ENCODE measurements around the gene IL11.
"Not testable (repeated sequence)": the region's sequence is repeated elsewhere in the genome, so short reads cannot be mapped to it uniquely, and the experiment has no call there.

IL11 gene

GRCh38 chr19:55407800-55408532 is 37.7 kb upstream of the IL11 start:
- TF ChIP-seq CTCF (IDR thresholded peaks at IDR 0.05; ENCODE audit: borderline replicate concordance, extremely low read depth, low read length, poor library complexity, severe bottlenecking) (no peak), EZH2 (IDR thresholded peaks at IDR 0.05; ENCODE audit: borderline replicate concordance, low read depth, low read length, severe bottlenecking) (no peak)

GRCh38 chr19:55407550-55407799 is 37.2 kb upstream of the IL11 start, which contains the start of gene UBE2S:
Gene UBE2S (minus strand): TSS chr19:55407788. CDS start chr19:55407589, 199 bp downstream.
- Histone ChIP-seq H3K4me2 (ENCODE audit: insufficient read depth, low read length) (peak within 1 kb of the TSS; percentile 92), H3K79me2 (ENCODE audit: insufficient read depth, low read length) (peaks cover 47% of the 10 kb centered on the region), H3K4me1 (ENCODE audit: insufficient read depth, low read length) (peaks cover 46% of the 10 kb centered on the region), H3K9me3 (ENCODE audit: insufficient read depth, low read length, severe bottlenecking) (peaks cover 15% of the 10 kb centered on the region), H4K20me1 (ENCODE audit: insufficient read depth, low read length) (peaks cover 42% of the 10 kb centered on the region), H3K36me3 (ENCODE audit: insufficient read depth, low read length) (peaks cover 47% of the 10 kb centered on the region), H3K4me3 (ENCODE audit: low read depth in 1 of 2, low read length in 2 of 2) (peak within 1 kb of the TSS; percentile 89 to 90), H3K9ac (ENCODE audit: low read depth, low read length) (peak within 1 kb of the TSS; percentile 97), H3K27ac (ENCODE audit: low read length) (peak within 1 kb of the TSS; percentile 99), H2AFZ (ENCODE audit: low read depth, low read length) (peak within 1 kb of the TSS; percentile 91)
- DNase-seq; ATAC-seq (ENCODE audit: insufficient read depth, low read depth); H3K27me3 ChIP-seq (ENCODE audit: insufficient read depth, low read length, poor library complexity): not testable (repeated sequence)

More at GRCh38 chr19:55407800-55408532, 37.7 kb upstream of the IL11 start:
- peaks cover 42% of the 10 kb centered on the region for H3K79me2 ChIP-seq (ENCODE audit: insufficient read depth, low read length)
- H3K9me3 ChIP-seq (ENCODE audit: insufficient read depth, low read length, severe bottlenecking) = peaks cover 15% of the 10 kb centered on the region
- H3K4me2 ChIP-seq (ENCODE audit: insufficient read depth, low read length) = peak overlapping the region; percentile 92
- peak overlapping the region; percentile 99 for H3K27ac ChIP-seq (ENCODE audit: low read length)
- peak; percentile 93 for ATAC-seq (ENCODE audit: insufficient read depth, low read depth)
- no peaks in the 10 kb centered on the region for H3K27me3 ChIP-seq (ENCODE audit: insufficient read depth, low read length, poor library complexity)
- H3K4me1 ChIP-seq (ENCODE audit: insufficient read depth, low read length) = peaks cover 41% of the 10 kb centered on the region
- peak overlapping the region; percentile 97 for H3K9ac ChIP-seq (ENCODE audit: low read depth, low read length)
- peaks cover 42% of the 10 kb centered on the region for H3K36me3 ChIP-seq (ENCODE audit: insufficient read depth, low read length)
- peak; percentile 99 for DNase-seq
- peak overlapping the region; percentile 89 to 90; a peak in 3 of 4 replicates for H3K4me3 ChIP-seq (ENCODE audit: low read depth in 1 of 2, low read length in 2 of 2)
- H4K20me1 ChIP-seq (ENCODE audit: insufficient read depth, low read length) = peaks cover 37% of the 10 kb centered on the region
- peak overlapping the region; percentile 91 for H2AFZ ChIP-seq (ENCODE audit: low read depth, low read length)

- peak overlapping the region; percentile 89 to 90 for H3K4me3 ChIP-seq (ENCODE audit: low read depth in 1 of 2, low read length in 2 of 2)
- H3K27ac ChIP-seq (ENCODE audit: low read length) = peak overlapping the region; percentile 86
- H3K4me1 ChIP-seq (ENCODE audit: insufficient read depth, low read length) = peaks cover 46% of the 10 kb centered on the region
- H3K79me2 ChIP-seq (ENCODE audit: insufficient read depth, low read length) = peaks cover 52% of the 10 kb centered on the region
- ATAC-seq (ENCODE audit: insufficient read depth, low read depth) (no peak), DNase-seq (peak; percentile 49)
- TF ChIP-seq CTCF (IDR thresholded peaks at IDR 0.05; ENCODE audit: borderline replicate concordance, extremely low read depth, low read length, poor library complexity, severe bottlenecking) = no peak
- no peak for TF ChIP-seq EZH2 (IDR thresholded peaks at IDR 0.05; ENCODE audit: borderline replicate concordance, low read depth, low read length, severe bottlenecking)
- no peaks in the 10 kb centered on the region for H3K27me3 ChIP-seq (ENCODE audit: insufficient read depth, low read length, poor library complexity)
- H2AFZ ChIP-seq (ENCODE audit: low read depth, low read length) = no peak overlapping the region
- peaks cover 52% of the 10 kb centered on the region for H3K36me3 ChIP-seq (ENCODE audit: insufficient read depth, low read length)
- peak overlapping the region; percentile 97 for H3K9ac ChIP-seq (ENCODE audit: low read depth, low read length)
- peak overlapping the region; percentile 92 for H3K4me2 ChIP-seq (ENCODE audit: insufficient read depth, low read length)
- peaks cover 15% of the 10 kb centered on the region for H3K9me3 ChIP-seq (ENCODE audit: insufficient read depth, low read length, severe bottlenecking)
- H4K20me1 ChIP-seq (ENCODE audit: insufficient read depth, low read length) = peaks cover 47% of the 10 kb centered on the region
These were observed 36.7 kb upstream of the IL11 start for GRCh38 chr19:55406826-55407549.
